ENCODE results near the gene MANF.

GRCh38 chr3:51340989-51341636 is 44.0 kb upstream of the MANF start:
- TF ChIP-seq POLR2A (IDR thresholded peaks at IDR 0.05; ENCODE audit: low read length) = no peak
- TF ChIP-seq GATA1 (IDR thresholded peaks at IDR 0.05; ENCODE audit: low read depth, low read length) = no peak
